GM18868 (cell line): Measurements from ENCODE around the gene TSPAN3.

ENCODE experiments used
- ATAC-seq: cut with Tn5 transposase; IDR thresholded peaks from one replicate; pipeline ENCODE4 v1.9.1; 2021; ENCODE audit warnings: mild to moderate bottlenecking, moderate library complexity; ENCODE audit not compliant: unreplicated experiment

The TSPAN3 gene

GRCh38 chr15:76991741-76992645 lies 78.9 kb downstream of the TSPAN3 start:
- ATAC-seq = no peak
